ENCODE results near the gene LIPC. TPM values are rescaled to one million over a fixed set of nuclear protein-coding genes. Genes with fewer than 3 reads are reported as not detected.

Gene LIPC
- total RNA-seq, 1 donor from 2014 or later: not detected

DNA sequence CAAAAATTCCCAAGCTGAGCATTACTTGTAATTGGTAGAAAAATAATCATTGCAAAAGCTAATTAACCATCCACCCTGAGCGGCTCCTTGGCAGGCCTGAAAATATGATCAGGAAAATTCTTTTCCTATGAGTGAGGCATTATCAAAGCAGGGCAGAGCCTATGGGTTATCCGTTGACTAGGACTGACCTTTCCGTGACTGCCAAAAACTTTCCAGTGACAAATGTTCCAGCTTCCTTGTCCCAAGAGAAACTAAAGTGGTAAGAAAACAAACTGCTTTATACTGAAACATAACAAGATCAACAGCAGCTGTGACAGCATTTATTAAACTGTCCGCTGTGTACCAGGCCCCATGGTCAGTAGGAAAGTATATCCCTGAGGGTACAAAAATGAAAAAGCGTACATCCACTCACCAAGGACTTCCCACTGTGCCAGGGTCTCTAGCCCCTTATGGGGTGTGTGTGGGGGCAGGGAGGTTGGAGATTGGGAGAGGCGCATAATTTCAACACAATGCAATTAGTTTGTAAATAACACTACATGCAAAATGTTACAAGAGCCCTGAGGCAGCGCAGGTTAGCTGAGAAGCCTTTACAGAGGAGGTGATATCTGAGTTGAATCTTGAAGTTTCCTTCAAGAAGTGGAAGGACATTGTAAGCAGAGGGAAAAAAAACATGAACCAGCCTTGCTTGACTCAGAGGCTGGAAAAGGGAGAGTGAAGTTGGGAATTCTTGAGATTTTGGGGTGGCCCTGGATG, 8.5 kb downstream of the LIPC start:
- no peak overlapping the region for H3K4me3 ChIP-seq
- H3K36me3 ChIP-seq: no peaks in the 10 kb centered on the region
- peaks cover 6 to 18% of the 10 kb centered on the region in 2 donors for H3K4me1 ChIP-seq
- H3K27me3 ChIP-seq: no peaks in the 10 kb centered on the region
- no peak for TF ChIP-seq CTCF (IDR thresholded peaks at IDR 0.05)
- intact Hi-C loops (cut with DNase I): loop anchor here (2.0 kb wide), 2 partner anchors 50 to 308 kb away; partner anchors contain the start of gene ADAM10
- H3K27ac ChIP-seq: peak overlapping the region; percentile 61 to 68
- DNase-seq (ENCODE audit: low spot score in 2 of 2): peak in 1 of 2 donors; percentile 65
- no peaks in the 10 kb centered on the region for H3K9me3 ChIP-seq

GRCh38 chr15:58440922-58441321, 9.1 kb downstream of the LIPC start:
- H3K27ac ChIP-seq: peak overlapping the region; percentile 61 to 68
- H3K9me3 ChIP-seq: no peaks in the 10 kb centered on the region
- H3K36me3 ChIP-seq: no peaks in the 10 kb centered on the region
- no peaks in the 10 kb centered on the region for H3K27me3 ChIP-seq
- H3K4me1 ChIP-seq: peaks cover 6 to 18% of the 10 kb centered on the region in 2 donors
- peak in 1 of 2 donors; percentile 34 for DNase-seq (ENCODE audit: low spot score in 2 of 2)
- intact Hi-C loops (cut with DNase I): loop anchor here (2.0 kb wide), 2 partner anchors 50 to 308 kb away; partner anchors contain the start of gene ADAM10
- H3K4me3 ChIP-seq: no peak overlapping the region
- TF ChIP-seq CTCF (IDR thresholded peaks at IDR 0.05): no peak

GRCh38 chr15:58441376-58442070, 9.7 kb downstream of the LIPC start:
- H3K4me3 ChIP-seq: no peak overlapping the region
- no peak for TF ChIP-seq CTCF (IDR thresholded peaks at IDR 0.05)
- no peaks in the 10 kb centered on the region for H3K9me3 ChIP-seq
- no peak for DNase-seq (ENCODE audit: low spot score in 2 of 2)
- no peaks in the 10 kb centered on the region for H3K27me3 ChIP-seq
- peaks cover 6 to 18% of the 10 kb centered on the region in 2 donors for H3K4me1 ChIP-seq
- intact Hi-C loops (cut with DNase I): loop anchor here (2.0 kb wide), 2 partner anchors 49 to 307 kb away; partner anchors contain the start of gene ADAM10
- H3K27ac ChIP-seq: no peak overlapping the region
- H3K36me3 ChIP-seq: no peaks in the 10 kb centered on the region

DNA sequence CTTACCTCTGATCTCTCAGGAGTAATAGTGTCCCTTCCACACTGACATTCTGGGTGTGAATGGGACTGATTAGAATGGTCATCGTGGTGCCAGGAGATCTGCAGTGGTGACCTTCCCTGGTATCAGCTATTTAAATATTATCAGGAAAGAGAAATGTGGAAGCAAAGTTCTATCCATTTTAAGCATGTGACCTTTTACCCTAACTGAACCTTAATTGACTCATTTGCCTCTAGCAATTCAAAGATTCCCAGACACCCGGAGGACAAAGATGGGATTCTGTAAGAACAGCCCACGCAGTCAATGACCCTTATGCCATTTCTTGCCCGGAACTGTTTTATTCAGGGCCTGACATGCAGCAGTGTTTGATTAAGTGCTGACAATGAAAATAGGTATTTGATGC, 10.3 kb downstream of the LIPC start:
- Histone ChIP-seq H3K4me3 (no peak overlapping the region), H3K27ac (no peak overlapping the region), H3K9me3 (no peaks in the 10 kb centered on the region), H3K4me1 (peaks cover 6 to 22% of the 10 kb centered on the region in 2 donors), H3K27me3 (no peaks in the 10 kb centered on the region), H3K36me3 (no peaks in the 10 kb centered on the region)
- intact Hi-C loops (cut with DNase I): no loop called here
- no peak for TF ChIP-seq CTCF (IDR thresholded peaks at IDR 0.05)
- DNase-seq (ENCODE audit: low spot score in 2 of 2): no peak

- Histone ChIP-seq H3K4me1 (peaks cover 14 to 25% of the 10 kb centered on the region in 2 donors), H3K9me3 (no peaks in the 10 kb centered on the region), H3K4me3 (no peak overlapping the region), H3K36me3 (no peaks in the 10 kb centered on the region), H3K27me3 (no peaks in the 10 kb centered on the region), H3K27ac (no peak overlapping the region)
- no peak for DNase-seq (ENCODE audit: low spot score in 2 of 2)
- TF ChIP-seq CTCF (IDR thresholded peaks at IDR 0.05): no peak
- intact Hi-C loops (cut with DNase I): no loop called here
These were observed 11.5 kb downstream of the LIPC start for GRCh38 chr15:58443308-58443707.

All from ascending aorta (tissue), 2 donors.